Stimulated activated CD8-positive, alpha-beta memory T cell treated with anti-CD3 and anti-CD28 coated beads, Interleukin-7, amount 100 ng/mL, for 1 hour (primary cell): ENCODE measurements around the gene LHFPL3.
"Not testable (repeated sequence)": the region's sequence is repeated elsewhere in the genome, so short reads cannot be mapped to it uniquely, and the experiment has no call there.

Source experiments
- DNase-seq, 2 donors: peaks; one replicate each; pipeline ENCODE4 v3.0.0-alpha.2; 2020; ENCODE audit warnings: low read depth in 2 of 2

LHFPL3 gene

DNA sequence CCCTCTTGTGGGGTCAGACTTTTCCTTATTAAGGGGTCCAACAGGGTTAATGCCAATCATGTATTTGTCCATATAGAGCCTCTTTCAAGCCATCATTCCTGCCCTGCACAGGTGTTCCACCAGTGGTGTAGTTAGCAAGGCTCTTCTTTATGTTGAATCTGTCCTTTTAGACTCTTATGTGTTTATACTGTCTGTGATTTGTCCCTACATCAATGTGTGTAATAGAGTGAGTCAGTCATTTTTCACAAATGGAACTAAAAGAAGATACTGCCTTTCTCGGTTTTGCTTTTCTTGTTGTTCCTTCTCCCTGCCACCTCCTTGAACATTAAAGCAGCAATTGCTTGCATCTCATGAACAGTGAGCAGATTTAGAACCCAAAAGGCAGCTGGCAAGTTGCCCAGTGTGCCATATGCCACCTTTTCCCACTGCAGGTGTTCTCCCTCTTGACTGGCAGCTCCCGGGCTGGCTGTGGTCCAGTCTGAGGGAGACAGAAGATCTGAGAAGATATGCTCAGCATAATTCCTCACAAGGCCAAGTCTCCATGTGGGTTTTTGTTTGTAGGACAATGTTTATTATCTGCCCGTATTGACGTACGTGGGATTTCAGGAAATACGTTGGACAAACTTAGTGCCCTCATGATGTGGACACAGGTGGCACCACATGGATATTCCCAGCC is 154.1 kb downstream of the LHFPL3 start:
- DNase-seq: no peak

DNA sequence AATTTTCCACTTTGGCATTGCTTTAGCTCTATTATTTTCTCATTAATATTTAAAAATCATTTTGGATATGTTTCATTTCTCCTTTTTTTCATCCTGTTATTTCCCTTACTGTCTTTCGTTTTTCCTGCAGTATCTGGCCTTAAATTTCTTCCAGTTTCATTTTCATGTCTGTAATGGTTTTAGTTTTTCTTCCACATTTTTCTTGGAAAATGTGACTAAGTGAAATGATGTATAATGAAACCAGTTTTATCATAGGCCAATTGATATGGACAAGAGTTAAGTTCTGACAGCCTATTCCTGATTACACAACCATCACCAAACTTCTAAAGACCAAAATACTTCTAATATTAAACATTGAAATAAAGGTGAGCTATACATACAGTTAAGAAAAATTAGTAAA is 158.5 kb downstream of the LHFPL3 start:
- no peak for DNase-seq

DNA sequence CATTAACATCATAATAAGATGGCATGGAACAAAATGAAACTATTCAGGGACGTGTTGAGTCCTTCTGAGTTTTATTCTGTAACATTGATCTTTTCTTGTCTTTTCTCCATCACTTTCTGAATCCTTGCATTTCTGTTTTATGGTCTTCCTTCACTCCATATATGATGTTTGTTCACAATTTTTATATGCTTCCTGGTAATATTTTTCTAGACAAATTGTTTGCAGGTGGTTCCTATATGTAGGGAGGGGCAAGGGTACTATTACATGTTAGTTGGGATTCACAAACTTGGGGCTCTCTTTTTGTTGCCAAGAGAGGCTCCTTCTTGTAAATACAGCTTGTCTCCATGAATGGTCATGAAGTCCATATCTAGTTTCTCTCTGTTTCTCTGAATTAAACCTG is 159.2 kb downstream of the LHFPL3 start:
- no peak for DNase-seq

DNA sequence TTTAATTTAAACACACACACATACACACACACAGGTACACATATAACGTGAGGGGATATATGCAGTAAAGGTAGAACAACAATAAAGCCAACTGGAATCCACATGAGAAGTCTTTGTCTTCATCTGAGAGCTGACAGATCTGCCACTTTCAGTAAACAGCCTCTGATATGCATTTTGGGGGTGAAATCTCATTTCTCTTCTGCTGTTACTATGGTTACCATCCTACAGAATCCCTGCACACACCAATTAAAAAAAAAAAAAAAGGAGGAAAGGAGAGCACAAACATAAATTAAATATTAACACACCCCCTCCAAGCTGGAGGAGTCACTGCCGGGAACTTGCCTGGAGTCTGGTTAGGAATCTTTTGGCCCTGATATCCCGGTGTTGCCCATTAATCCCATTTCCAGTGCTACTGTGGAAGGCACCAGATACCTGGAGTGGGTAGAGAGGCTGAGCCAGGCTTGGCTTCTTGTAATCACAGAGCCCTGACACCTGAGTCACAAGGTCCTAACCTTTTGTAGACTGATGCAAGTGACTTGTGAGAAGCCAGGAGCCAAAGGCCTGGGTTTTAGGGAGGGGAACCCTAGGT is 169.1 kb downstream of the LHFPL3 start:
- DNase-seq: no peak

DNA sequence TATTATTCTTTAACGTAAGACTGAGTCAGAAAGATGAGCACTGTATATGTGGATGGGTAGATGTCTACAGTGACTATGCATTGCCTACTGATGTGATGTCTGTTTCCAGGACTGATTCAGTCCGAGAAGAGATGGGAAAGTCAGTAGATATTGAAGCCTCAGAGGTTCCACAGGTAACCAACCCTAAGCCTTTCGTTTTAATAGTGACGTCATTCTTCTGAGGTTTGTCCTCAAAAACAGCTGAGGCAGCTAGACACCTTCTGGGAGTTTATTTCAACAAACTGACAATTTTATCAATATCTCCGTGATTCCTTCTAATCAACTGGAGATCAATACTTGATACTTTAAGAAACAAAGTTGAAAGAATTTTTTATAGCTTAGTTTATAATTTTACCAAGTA is 171.6 kb downstream of the LHFPL3 start:
- no peak for DNase-seq

DNA sequence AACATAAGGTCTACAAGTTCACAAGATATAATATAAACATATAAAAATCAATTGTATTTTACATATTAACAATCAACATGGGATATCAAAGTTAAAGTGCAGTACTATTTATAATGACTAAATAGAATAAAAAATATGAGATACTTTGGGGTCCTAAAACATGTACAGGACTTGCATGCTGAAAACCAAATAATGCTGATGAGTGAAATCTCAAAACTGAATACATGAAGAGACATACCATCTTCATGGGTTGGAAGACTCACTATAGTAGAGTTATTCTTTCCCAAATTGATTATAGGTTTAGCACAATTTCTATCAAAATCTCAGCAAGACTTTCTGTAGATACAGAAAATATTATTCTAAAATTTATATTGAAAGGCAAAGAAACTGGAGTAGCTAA is 181.5 kb downstream of the LHFPL3 start:
- no peak for DNase-seq

DNA sequence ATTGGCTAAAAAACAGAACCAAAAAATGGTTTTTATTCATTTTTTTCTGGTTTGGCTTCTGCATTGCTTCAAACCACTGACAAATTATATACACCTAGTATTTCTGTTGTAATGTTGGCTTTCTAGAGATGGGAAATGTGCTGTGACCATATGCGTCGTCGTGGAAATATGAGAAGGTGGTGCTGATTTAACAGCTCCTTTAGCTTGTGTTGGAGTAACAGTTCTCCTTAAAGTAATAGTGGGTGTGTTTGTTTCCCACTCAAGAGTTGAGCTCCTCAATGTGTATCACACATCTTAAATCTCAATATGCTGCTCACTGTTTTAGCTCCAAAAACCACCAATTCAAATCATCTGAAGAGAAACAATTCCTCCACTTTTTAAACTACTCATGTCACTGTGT is 196.4 kb downstream of the LHFPL3 start:
- DNase-seq: no peak

DNA sequence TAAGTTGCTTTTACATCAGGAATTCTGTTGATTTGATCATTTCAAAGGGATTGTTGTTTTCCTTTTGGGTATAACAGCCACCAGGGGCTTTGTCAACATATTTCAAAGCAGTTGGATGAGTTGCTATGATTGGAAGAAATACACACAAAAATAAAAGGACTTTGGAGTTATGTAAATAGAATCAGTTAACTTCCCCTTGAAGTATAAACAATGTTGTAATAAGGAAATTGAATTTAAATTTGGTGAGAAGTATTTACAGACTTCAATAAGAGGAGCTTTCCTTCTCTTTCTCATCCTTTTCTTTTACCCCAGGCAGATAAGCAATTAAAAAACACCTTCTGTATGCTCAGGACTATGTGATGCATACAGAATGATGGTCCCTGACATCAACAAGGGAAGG is 199.7 kb downstream of the LHFPL3 start:
- DNase-seq: no peak

DNA sequence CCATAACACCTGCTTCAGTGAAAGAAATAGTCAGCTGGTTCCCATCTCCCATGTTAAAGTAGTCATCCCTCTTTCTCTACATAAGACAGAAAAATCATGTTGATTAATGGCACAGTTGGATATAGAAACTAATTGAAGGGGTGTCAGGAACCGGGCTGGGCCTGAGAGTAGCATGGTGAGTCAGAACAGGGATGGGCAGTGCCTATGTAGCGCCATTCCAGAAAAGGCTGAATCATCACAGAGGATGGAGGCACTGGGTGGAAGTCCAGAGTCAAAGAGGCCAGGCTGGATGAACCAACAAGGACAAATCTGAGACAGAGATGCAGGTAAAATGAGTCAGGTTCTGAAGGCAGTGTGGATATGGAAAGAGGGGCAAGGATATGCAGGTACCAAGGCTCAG is 201.2 kb downstream of the LHFPL3 start:
- DNase-seq: no peak

DNA sequence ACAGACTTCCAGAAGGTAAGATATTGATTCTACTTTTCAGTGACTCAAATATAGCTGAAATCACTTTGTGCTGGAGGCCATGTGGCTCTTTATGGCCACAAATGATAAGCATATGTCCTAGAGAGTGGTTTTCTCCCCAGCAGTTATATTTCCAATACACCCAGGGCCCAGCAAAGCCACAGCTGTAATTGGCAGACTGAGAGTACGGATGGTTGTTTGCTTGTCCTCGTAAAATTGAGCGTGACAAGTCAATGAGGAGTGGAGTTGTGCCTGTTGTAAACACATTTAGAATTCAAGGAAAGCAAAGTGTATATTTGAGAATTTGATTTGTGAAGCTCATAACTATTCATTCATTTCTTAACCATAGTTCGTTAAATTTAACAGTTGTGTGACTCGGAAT is 201.8 kb downstream of the LHFPL3 start:
- no peak for DNase-seq

DNA sequence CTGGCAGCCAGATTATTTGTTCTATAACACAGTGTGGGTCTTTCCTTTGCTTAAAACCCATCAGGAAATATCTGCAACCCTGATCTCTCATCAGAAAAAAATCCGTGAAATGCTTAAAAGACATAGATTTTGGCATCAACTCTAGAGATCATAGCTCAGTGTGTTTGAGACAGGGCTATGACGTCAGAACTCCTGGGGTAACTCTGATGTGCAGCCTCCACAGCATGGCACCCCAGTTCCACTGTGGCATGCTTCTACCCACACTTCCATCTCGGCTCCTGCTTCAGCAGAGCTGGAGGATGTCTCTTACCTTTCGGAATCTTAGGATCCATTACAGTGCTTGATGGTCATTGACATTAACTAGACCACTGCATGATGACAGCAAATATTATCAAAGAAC is 205.7 kb downstream of the LHFPL3 start:
- no peak for DNase-seq

DNA sequence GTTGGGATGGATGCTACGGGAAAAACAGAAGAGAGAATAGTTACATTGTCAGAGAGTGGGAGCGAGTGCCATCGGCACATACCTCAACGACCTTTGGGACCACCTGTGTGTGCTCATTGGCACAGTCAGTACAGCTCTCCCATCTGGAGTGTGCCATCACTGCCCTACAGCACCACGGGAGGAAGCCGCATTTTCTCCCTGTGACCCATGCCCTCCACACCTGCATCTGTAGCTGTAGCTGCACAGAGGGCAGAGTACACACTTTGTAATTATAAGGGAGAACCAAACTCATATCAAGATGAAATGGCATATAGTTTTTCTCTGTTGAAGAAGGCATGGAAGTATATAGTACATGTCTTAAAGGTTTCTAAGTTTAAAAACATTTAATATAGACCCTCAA is 207.4 kb downstream of the LHFPL3 start:
- DNase-seq: no peak

DNA sequence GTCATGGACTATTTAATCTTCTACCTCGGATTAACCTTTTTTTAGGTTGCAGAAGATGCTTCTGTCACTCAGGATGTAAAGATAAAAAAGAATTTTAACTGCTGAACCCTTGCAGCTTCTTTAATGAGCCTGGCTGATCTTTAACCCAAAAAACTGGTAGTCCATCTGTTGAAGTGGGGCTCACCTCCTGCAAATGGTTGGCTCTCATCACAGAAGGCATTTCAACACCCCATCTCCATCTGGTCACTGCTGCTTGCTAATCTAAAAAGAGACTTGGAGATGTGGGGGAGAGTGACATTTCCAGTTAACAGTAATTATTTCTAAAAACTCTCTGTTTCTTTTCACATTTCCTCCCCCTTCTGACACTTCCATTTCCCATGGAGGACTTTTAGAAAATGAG is 208.6 kb downstream of the LHFPL3 start:
- no peak for DNase-seq

DNA sequence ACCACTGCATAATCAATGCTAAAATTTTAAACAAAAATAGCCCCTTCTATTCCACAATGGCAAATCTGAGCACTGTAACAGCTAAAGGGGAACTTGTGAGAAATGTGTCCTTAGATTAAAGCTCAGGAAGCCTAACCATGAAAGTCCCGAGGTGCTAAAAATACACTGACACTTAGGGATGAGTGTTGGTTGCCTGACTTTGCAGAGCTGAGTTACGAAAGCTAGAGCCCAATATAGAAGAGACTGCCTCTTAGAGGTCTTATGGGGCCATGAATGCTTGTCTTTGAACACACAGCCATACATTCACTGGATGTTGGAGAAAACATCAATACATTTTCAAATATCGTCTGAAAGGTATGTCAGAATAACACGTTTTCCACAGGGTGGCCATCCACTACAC is 209.7 kb downstream of the LHFPL3 start:
- no peak for DNase-seq

DNA sequence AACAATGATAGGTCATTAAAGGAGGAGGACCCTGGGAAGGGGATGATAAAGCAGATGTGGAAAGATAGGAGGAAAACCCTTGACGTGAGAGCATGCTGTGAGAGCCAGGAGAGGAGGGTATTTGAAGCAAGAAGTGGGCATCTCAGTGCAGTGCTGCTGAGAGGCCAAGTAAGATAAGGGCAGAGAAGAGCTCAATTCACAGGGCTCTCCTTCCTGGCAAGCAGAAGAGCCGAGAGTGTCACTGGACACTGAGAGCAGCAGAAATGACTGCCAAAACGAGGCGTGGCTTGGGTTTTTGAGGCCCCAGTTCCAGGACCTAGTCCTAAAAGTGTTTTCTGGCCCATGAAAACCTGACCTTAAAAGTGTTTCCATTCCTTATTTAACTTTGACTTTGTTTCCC is 213.5 kb downstream of the LHFPL3 start:
- no peak for DNase-seq

DNA sequence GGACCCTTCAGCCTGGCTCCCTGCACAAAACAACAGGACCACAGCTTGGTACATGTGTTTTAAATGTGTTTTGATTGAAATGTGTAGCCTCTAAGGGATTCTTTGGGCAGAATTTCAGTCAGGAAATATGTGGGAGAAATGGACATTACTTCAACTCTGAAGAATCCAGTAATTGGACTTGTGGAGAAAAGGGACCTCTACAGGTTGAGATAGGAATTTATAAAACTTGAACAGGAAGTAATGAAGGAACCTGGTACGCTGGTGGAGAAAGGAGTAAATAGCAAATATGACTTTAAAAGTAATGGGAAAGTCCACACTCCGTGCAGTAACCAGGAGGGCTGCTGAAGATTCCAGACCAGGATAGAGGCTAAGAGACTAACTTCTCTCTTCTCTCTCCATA is 220.5 kb downstream of the LHFPL3 start:
- DNase-seq: no peak

DNA sequence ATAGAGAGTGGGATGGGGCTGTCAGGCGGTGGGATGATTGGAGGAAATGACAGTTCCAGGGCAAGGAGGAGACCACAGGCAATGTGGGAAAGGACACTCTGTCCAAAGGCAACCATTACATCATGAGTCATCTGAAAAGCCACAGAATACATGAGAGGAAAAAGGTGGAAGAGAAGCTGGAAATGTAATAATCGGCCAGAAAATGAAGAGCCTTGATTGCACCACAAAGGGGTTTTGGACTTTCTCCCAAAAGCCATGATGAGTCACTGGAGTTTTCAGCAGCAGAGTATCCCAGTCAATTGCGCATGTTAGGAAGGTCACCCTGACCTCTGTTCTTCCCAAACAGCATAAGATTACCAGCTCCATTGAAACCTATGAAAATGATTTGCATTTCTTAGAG is 222.0 kb downstream of the LHFPL3 start:
- DNase-seq: no peak

DNA sequence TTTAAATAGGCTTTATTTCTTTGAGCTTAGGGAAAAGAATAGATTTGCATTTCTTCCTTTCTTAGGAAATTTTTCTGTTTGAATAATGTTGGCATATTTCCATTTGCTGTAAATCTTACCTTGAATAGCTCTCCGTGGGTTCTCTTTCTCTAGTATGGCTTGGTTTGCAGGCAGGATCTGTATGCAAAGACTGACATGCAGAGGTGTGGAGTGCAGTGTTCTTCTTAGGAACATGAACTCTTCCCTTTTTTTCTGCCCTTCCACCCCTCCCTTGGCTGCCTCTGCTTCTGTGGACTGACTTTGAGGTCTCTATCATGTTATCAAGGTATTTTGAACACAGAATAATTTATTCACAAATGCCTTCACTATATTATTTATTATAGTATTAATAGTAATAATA is 222.8 kb downstream of the LHFPL3 start:
- DNase-seq: no peak

DNA sequence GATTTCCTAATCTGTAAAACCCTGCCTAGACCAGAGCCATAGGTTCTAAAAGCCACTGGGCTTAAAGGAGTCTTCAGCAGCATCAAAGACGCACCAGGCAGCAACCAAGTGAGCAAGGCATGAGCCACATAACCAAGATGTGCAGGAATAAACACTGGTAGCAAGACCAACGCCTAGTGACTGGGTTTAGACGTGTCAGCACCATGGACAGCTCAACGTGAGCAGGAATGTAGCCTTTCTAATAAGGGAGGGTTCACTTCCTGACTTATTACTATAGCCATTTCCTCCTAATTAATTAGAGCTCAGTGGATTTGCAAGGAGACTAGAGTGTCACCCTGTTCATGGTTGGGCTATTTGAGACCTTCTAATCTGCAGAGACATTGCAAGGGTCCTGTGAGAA is 223.7 kb downstream of the LHFPL3 start:
- DNase-seq: no peak

DNA sequence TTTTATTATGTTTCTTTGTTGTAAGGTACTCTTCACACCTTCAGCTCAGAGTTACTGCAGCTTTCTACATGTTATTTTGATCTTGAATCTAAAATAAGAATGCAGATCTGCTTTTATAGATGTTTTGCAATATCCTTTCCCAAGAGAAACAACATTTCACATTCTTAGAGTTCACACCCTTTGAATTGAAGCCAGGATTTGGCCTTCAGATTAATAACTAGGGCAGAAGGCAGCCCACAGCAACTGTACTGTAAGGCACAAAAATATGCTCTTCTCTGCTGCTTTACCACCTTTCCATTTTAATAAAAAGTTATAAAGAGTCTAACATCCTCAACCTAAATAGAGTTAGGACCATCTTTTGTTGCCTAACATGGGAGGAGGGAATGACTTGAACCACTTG is 224.7 kb downstream of the LHFPL3 start:
- no peak for DNase-seq

DNA sequence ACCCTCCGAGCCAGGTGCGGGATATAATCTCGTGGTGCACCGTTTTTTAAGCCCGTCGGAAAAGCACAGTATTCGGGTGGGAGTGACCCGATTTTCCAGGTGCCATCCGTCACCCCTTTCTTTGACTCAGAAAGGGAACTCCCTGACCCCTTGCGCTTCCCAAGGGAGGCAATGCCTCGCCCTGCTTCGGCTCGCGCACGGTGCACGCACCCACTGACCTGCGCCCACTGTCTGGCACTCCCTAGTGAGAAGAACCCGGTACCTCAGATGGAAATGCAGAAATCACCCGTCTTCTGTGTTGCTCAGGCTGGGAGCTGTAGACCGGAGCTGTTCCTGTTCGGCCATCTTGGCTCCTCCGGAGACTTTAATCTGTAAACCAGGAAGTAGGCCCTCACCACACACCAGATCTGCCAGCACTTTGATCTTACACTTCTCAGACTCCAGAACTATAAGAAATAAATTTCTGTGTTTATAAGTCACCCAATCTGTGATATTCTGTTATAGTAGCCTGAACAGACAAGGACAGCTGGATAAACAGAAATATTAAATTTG is 235.0 kb downstream of the LHFPL3 start:
- DNase-seq: not testable (repeated sequence)

DNA sequence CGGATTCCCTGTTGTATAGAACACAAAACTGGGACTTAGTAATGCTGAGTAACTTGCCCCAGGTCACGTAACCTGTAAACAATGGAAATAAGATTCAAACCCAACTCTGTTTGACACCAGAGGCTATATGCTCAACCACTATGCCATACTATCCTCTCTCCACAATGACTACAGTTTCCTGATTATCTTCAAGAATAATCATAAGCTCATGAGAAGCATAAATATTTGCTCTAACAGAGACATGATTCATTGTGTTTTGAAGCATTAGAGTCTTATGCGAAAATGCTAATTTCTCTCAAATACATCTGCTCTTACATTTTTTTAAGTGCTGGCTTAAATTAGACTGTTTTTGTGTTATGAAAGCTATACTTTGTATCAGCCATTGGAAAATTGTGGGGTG is 241.3 kb downstream of the LHFPL3 start:
- no peak for DNase-seq

DNA sequence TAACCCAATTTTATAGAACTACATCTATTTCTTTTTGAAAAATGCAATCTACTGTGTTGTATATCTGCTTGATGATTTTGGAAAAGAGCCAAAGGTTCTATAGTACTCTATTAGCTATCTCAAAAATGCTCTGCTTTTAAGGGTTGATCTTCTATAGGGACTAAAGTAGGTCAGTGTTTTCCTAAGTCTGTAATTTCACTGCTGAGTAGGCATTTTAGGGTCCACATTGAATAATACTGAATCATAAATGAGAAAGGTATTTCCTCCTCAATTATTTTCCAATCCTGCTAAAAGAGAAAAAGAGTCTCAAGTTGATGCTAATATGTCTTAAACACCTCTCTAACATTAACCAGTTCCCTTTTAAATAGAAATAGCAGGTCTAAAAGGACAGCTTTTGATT is 244.2 kb downstream of the LHFPL3 start:
- DNase-seq: no peak

DNA sequence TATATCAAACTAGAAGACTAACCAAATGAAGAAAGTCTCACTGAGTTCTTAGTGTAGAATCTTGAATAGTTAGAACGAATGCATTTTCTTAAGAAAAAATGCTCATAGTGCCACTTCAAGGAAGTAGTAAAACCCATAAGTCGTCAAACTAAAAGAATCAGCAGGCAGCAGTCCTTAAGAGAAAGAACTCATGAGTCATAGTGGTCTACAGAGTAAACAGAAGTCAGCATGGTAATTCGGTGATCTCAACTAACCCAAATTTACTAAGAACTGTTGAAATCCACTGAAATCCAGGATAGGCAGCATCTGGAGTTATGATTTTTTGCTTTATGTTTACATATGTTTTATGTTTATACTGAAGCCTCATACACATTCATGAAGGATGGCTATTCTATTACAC is 256.2 kb downstream of the LHFPL3 start:
- no peak for DNase-seq
